GM12801 (cell line): ENCODE results near the gene RANBP1.

Experiments
- TF ChIP-seq, protein P1 (sequence below): IDR thresholded peaks from one replicate; pipeline ENCODE4 v1.5.1; 2011; ENCODE audit warnings: control low read depth; ENCODE audit not compliant: insufficient read length; ENCODE audit errors: extremely low read depth

The RANBP1 gene

DNA sequence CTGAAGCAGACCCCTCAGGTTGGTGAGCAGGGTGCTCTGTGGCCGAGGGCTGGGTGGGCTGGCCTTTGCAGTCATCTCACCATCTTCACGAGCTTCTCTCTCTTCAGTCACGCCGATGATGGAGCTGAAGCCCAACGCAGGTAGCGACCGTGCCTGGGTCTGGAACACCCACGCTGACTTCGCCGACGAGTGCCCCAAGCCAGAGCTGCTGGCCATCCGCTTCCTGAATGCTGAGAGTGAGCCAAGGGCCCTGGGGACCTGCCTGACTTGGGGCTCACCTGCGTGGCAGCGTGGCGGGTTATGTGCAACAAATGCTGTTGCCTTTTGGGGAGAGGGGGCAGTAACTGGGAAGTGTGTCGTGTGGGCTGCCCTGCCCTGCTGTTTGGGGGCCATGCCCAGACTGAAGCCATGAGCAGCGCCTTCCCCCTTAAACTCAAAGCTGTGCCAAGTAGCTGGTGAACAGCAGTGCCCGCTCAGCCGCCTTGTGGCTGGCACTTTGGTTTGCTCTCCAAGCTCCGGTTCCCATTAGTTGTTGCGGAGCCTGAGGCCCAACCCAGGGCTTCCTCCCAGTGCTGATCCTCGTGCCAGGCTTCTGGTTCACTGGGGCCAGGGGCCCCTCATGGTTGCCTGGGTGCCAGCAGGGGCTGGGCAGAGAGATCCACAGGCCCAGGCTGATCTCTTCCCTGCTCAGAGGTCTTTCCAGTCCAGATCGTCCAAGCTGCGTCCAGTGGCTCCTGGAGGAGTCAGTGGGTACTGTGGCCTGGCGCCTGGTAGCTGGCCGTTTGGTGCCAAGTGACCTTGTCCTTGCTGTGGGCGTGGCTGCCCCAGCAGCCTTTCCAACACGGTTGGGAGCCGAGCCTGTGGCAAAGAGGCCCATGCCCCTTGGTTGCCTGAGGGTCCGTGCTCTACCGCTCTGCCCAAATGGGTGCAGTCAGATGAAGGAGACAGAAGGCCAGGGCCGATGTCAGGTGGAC, 9.6 kb downstream of the RANBP1 start:
- TF ChIP-seq, protein P1, sequence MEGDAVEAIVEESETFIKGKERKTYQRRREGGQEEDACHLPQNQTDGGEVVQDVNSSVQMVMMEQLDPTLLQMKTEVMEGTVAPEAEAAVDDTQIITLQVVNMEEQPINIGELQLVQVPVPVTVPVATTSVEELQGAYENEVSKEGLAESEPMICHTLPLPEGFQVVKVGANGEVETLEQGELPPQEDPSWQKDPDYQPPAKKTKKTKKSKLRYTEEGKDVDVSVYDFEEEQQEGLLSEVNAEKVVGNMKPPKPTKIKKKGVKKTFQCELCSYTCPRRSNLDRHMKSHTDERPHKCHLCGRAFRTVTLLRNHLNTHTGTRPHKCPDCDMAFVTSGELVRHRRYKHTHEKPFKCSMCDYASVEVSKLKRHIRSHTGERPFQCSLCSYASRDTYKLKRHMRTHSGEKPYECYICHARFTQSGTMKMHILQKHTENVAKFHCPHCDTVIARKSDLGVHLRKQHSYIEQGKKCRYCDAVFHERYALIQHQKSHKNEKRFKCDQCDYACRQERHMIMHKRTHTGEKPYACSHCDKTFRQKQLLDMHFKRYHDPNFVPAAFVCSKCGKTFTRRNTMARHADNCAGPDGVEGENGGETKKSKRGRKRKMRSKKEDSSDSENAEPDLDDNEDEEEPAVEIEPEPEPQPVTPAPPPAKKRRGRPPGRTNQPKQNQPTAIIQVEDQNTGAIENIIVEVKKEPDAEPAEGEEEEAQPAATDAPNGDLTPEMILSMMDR = no peak

DNA sequence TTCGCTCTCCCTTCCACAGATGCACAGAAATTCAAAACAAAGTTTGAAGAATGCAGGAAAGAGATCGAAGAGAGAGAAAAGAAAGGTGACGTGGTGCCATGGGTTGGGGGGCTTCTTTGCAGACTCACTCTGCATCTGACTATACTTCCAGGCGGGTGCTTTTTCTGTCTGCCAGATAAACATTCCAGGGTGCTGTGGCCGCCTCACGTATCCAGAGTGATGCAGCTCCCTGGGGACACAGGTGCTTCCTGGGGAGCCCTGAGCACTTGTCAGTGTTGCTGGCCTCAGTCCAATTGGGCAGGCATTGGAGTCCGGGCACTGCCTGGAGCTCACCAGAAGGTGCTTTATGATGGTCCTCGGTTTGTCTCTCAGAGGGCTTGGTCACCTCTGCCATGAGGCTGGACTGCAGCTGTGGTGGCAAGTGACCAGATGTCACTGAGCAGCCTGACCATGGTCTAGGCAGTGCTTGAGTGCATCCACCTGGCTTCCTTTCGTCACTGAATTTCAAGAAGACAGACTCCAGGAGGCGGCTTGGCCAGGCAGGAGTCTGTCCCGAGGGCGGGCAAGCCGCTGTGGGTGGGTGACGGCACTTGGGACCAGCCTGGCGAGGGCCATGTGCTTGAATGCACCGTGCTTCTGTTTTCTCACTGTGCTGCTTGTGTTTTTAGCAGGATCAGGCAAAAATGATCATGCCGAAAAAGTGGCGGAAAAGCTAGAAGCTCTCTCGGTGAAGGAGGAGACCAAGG, 10.6 kb downstream of the RANBP1 start:
- TF ChIP-seq, protein P1 = no peak

DNA sequence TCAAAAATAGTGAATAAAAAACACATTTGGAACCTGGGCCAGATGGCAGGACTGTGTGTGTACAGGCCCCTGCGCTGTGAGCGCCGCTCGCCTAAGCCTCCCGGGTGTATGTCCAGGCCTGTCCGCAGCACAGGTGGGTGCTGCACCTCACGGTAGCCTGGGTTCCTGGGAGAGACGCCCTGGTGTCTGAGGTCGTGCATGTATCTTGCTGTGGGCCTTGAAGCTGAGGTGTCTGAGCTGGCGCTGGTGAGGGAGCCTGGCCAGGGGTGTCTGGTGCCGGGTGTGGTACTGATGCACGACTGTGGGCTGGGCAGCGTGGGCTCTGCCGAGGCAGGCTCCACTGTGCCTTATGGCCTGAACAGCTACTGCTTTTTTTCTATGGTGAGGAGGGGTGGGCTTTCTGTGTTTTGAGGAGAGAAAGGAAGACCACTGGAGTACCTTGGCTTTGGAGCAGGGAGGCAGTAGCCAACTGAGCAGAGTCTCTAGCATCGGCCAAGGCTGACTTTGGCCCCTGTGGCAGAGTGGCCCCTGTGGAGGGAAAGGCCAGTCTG, 11.5 kb downstream of the RANBP1 start:
- TF ChIP-seq, protein P1 = no peak

DNA sequence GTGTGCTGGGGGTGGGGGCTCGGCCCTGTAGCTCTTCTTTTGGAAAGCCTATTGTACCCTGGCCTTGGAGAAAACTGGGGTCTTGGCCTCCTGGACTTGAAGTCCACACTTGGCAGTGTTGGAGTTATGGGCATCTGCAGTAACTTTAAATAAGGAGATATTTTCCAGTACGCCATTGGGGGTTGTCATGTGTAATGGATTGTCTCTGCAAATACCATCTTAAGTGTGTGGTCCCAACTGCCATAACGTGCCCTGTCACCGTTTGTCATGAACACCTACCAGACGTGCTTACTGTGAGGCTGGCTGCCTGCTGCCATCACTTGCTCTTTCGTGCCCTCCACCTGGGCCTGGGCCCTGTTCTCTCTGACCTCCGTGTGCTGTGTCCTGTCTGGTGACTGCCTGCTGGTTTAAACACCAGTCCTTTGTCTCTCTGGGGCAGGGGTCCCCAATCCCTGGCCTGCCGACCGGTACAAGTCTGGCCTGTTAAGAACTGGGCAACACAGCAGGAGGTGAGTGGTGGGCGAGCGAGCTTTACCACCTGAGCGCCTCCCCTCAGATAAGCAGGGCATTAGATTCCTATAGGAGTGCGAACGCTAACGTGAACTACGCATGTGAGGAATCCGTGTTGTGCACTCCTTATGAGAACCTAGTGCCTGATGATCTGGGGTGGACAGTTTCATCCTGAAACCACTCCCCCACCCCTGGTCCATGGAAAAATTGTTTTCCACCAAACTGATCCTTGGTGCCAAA, 12.1 kb downstream of the RANBP1 start:
- TF ChIP-seq, protein P1 = no peak

DNA sequence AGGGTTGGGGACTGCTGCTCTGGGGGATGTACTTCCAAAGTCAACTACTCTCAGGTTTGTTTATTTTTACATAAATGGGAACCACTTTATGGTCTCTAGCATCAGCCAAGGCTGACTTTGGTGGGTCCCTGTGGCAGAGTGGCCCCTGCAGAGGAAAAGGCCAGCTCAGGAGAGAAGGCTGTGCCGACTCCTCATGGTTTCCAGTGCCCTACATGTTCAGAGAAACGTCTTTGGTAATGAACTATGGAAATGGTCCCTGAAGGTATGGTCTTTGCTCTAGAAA, 12.7 kb downstream of the RANBP1 start:
- TF ChIP-seq, protein P1 = no peak

DNA sequence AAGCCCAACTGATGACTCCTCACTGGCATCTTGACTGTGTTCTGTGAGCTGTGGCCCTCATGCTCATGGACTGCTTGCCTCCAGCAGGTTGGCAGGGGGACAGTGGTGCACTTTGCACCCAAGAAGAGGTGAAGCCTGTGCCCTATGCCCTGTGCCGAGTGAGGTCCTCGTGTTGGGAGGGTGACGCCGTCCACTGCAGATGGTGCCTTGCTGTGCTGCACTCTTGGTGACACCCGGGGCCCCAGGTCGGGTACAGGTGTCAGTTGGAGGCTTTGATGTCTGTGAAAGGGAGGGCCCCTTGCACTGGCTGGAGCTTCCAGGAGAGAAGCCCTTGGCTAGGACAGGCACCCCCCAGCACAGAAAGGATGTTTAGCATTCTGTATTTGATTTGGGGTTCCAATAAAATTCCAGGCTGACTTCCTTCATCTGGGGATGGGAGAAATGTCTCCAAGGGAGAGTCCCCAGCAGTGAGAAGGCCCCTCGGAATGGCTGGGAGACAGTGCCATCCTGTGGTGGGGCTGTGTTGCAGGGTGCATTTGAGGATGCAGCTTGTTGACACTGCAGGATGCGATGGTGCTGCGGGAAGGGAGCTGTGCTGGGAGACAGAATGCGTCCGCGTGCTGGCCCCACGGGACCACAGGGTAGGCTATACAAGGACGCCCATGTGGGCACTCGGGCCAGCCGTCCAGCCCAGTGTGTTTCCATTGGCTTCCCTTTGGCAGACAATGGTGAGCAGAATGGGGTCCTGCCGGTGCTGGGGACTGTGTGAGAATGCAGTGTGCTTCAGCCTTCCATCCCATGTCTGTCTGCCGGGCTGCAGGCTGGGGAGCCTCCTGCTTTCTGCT, 13.2 kb downstream of the RANBP1 start:
- TF ChIP-seq, protein P1 = no peak
